ENCODE data around the gene FAM107A.

Gene FAM107A

DNA sequence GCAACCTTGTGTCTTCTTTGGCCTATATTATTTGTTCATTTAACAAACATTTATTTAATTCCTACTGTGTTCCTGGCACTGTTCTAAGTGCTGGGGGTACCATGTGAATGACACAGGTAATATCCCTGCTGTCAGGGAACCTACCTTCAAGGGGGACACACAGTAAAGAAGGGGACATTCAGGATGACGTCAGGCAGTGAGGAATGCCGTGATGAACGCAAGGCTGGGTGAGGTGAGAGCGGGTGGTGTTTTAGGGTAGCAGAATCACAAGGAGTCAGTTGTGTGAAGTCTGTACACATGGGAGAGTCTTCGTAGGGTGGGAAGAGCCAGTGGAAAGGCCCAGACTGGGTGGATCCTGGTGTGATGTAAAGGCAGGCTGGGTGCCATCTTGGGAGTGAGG, 1.7 kb upstream of the FAM107A start:
- CTCF ChIA-PET = no interaction called here
- no peak for DNase-seq (ENCODE audit: extremely low spot score)
- POLR2A ChIA-PET = no interaction called here
- TF ChIP-seq FOXM1 (IDR thresholded peaks at IDR 0.05; ENCODE audit: borderline replicate concordance) (no peak), HDGF (IDR thresholded peaks at IDR 0.05; ENCODE audit: borderline replicate concordance) (no peak), PKNOX1 (IDR thresholded peaks at IDR 0.05) (no peak), ARNT (IDR thresholded peaks at IDR 0.05) (no peak), ELF4 (IDR thresholded peaks at IDR 0.05) (no peak), FOXA1 (IDR thresholded peaks at IDR 0.05) (no peak), ZNF384 (IDR thresholded peaks at IDR 0.05) (no peak), FOXK2 (IDR thresholded peaks at IDR 0.05) (no peak), SUZ12 (IDR thresholded peaks at IDR 0.05) (no peak), LEF1 (IDR thresholded peaks at IDR 0.05; ENCODE audit: borderline replicate concordance) (no peak), SP1 (IDR thresholded peaks at IDR 0.05) (no peak), NFRKB (IDR thresholded peaks at IDR 0.05) (no peak)

DNA sequence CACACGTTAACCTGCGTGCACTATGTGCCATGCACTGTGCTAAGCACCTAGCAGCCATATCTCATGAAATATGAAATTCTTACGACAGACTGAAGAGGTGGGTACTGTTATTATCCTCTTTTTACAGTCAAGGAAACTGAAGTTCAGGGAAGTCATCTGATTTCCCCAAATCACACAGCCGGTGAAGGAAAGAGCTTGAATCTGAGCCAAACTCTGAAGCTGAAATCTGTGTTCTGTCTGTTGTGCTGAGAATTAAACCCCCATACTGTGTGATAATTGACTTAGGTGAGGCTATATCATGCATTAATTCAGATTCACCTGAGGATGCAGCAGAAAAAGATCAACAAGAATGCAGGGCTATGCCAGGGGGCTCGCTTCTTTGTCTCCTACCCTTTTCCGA, 475 bp downstream of the FAM107A start:
- ChIA-PET CTCF (interaction anchor here (1.2 kb wide), 1 partner anchor 53 kb away, joined by 3 read pairs; no protein-coding TSS in a partner anchor), POLR2A (no interaction called here)
- DNase-seq (ENCODE audit: extremely low spot score) = no peak
- no peak for TF ChIP-seq PKNOX1 (IDR thresholded peaks at IDR 0.05)
- no peak for TF ChIP-seq FOXA1 (IDR thresholded peaks at IDR 0.05)
- no peak for TF ChIP-seq FOXK2 (IDR thresholded peaks at IDR 0.05)
- no peak for TF ChIP-seq LEF1 (IDR thresholded peaks at IDR 0.05; ENCODE audit: borderline replicate concordance)
- TF ChIP-seq FOXM1 (IDR thresholded peaks at IDR 0.05; ENCODE audit: borderline replicate concordance) = no peak
- TF ChIP-seq NFRKB (IDR thresholded peaks at IDR 0.05) = no peak
- no peak for TF ChIP-seq HDGF (IDR thresholded peaks at IDR 0.05; ENCODE audit: borderline replicate concordance)
- TF ChIP-seq ZNF384 (IDR thresholded peaks at IDR 0.05) = no peak
- no peak for TF ChIP-seq ELF4 (IDR thresholded peaks at IDR 0.05)
- TF ChIP-seq TARDBP (IDR thresholded peaks at IDR 0.05) = no peak
- TF ChIP-seq CTBP1 (IDR thresholded peaks at IDR 0.05; ENCODE audit: borderline replicate concordance) = no peak
- TF ChIP-seq BHLHE40 (IDR thresholded peaks at IDR 0.05; ENCODE audit: borderline replicate concordance) = no peak

DNA sequence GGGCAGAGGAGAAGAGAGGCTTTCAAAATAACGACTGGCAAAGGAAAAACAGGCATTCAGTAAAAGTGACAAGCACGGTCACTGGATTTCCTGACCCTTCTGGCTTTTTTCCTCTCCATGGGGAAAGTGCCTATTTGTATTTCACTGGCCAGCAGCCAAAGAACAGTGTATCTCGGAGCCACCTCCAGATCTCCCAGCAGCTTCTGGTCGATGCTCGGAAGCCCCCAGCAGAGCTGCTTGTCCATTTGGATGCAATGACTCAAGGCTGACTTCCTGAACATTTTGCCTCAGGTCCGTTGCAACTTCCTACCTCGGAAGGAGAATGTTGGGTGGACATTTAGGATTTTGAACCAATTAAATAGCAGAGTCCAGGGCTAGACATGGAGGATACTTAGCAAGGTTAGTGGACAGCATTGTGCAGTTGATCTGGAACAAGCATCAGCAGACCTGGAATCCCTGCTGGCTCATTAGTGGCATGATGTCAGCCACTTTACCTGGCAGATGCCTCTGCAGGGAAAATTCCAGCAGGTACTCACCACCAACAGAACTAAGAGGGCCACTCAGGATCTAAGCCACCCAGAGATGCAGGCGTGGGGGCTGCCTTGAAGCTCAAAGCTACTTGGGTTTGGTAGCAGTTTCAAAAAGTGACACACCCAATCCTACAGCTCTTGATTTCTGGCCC, 1.1 kb downstream of the FAM107A start:
- ChIA-PET POLR2A (no interaction called here), CTCF (interaction anchor here (1.2 kb wide), 1 partner anchor 54 kb away, joined by 3 read pairs; no protein-coding TSS in a partner anchor)
- no peak for TF ChIP-seq ELF4 (IDR thresholded peaks at IDR 0.05)
- TF ChIP-seq LEF1 (IDR thresholded peaks at IDR 0.05; ENCODE audit: borderline replicate concordance) = no peak
- TF ChIP-seq CTBP1 (IDR thresholded peaks at IDR 0.05; ENCODE audit: borderline replicate concordance) = no peak
- TF ChIP-seq FOXM1 (IDR thresholded peaks at IDR 0.05; ENCODE audit: borderline replicate concordance) = no peak
- no peak for TF ChIP-seq SP1 (IDR thresholded peaks at IDR 0.05)
- TF ChIP-seq BHLHE40 (IDR thresholded peaks at IDR 0.05; ENCODE audit: borderline replicate concordance) = no peak
- TF ChIP-seq TARDBP (IDR thresholded peaks at IDR 0.05) = no peak
- DNase-seq (ENCODE audit: extremely low spot score) = no peak

- DNase-seq (ENCODE audit: extremely low spot score) = no peak
- POLR2A ChIA-PET = interaction anchor here (1.4 kb wide), 1 partner anchor 268 kb away, joined by 4 read pairs; the partner anchor contains the start of genes HTD2 and RPP14
- TF ChIP-seq LEF1 (IDR thresholded peaks at IDR 0.05; ENCODE audit: borderline replicate concordance) = no peak
- CTCF ChIA-PET = no interaction called here
Measured at GRCh38 chr3:58574682-58575081, 2.5 kb downstream of the FAM107A start.

- TF ChIP-seq CTBP1 (IDR thresholded peaks at IDR 0.05; ENCODE audit: borderline replicate concordance) = no peak
- TF ChIP-seq TARDBP (IDR thresholded peaks at IDR 0.05) = no peak
- no peak for TF ChIP-seq FOXA1 (IDR thresholded peaks at IDR 0.05)
- TF ChIP-seq ELF4 (IDR thresholded peaks at IDR 0.05) = no peak
- TF ChIP-seq SP1 (IDR thresholded peaks at IDR 0.05) = no peak
- no peak for TF ChIP-seq SUZ12 (IDR thresholded peaks at IDR 0.05)
- no peak for TF ChIP-seq ARNT (IDR thresholded peaks at IDR 0.05)
- TF ChIP-seq HDGF (IDR thresholded peaks at IDR 0.05; ENCODE audit: borderline replicate concordance) = no peak
- TF ChIP-seq NFRKB (IDR thresholded peaks at IDR 0.05) = no peak
- TF ChIP-seq FOXK2 (IDR thresholded peaks at IDR 0.05) = no peak
- TF ChIP-seq PKNOX1 (IDR thresholded peaks at IDR 0.05) = no peak
- TF ChIP-seq ZNF384 (IDR thresholded peaks at IDR 0.05) = no peak
- TF ChIP-seq FOXM1 (IDR thresholded peaks at IDR 0.05; ENCODE audit: borderline replicate concordance) = no peak
- TF ChIP-seq LEF1 (IDR thresholded peaks at IDR 0.05; ENCODE audit: borderline replicate concordance) = no peak
- TF ChIP-seq BHLHE40 (IDR thresholded peaks at IDR 0.05; ENCODE audit: borderline replicate concordance) = no peak
- no peak for TF ChIP-seq L3MBTL2 (conservative IDR thresholded peaks at IDR 0.05)
- ChIA-PET CTCF (no interaction called here), POLR2A (interaction anchor here (1.4 kb wide), 1 partner anchor 268 kb away, joined by 4 read pairs; the partner anchor contains the start of genes HTD2 and RPP14)
- no peak for DNase-seq (ENCODE audit: extremely low spot score)
Measured at GRCh38 chr3:58574106-58574505, 3.1 kb downstream of the FAM107A start.

DNA sequence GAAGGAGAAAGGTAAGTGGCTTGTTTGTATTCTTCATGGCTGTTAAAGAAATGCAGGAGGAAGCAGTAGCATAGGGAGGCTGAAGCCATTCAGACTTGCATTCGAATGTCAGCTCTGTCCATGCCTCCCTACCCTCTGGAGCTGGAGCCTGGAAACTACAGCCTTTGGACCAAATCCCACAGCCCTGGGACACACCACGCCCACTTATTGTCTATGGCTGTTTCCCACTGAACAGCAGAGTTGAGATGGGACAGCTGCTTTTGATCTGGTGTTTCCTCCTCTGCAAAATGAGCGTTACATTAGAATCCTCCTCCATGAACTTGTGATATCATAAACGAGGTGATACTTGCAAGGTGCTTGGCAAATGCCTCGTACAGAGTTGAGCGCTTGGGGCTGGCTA, 3.6 kb downstream of the FAM107A start:
- DNase-seq (ENCODE audit: extremely low spot score) = no peak
- TF ChIP-seq FOXM1 (IDR thresholded peaks at IDR 0.05; ENCODE audit: borderline replicate concordance) (no peak), L3MBTL2 (conservative IDR thresholded peaks at IDR 0.05) (no peak), TARDBP (IDR thresholded peaks at IDR 0.05) (no peak), FOXK2 (IDR thresholded peaks at IDR 0.05) (no peak), HDGF (IDR thresholded peaks at IDR 0.05; ENCODE audit: borderline replicate concordance) (no peak), BHLHE40 (IDR thresholded peaks at IDR 0.05; ENCODE audit: borderline replicate concordance) (no peak), FOXA1 (IDR thresholded peaks at IDR 0.05) (no peak), SP1 (IDR thresholded peaks at IDR 0.05) (no peak), NFRKB (IDR thresholded peaks at IDR 0.05) (no peak), PKNOX1 (IDR thresholded peaks at IDR 0.05) (no peak), ZNF384 (IDR thresholded peaks at IDR 0.05) (no peak), ARNT (IDR thresholded peaks at IDR 0.05) (no peak), LEF1 (IDR thresholded peaks at IDR 0.05; ENCODE audit: borderline replicate concordance) (no peak), SUZ12 (IDR thresholded peaks at IDR 0.05) (no peak), CTBP1 (IDR thresholded peaks at IDR 0.05; ENCODE audit: borderline replicate concordance) (no peak)
- CTCF ChIA-PET = interaction anchor here (1.5 kb wide), 1 partner anchor 11 kb away, joined by 5 read pairs; no protein-coding TSS in a partner anchor
- POLR2A ChIA-PET = interaction anchor here (1.4 kb wide), 1 partner anchor 267 kb away, joined by 4 read pairs; the partner anchor contains the start of genes HTD2 and RPP14

All from HEK293T (cell line).